ENCODE results near the gene ASNSD1. TPM values are rescaled to one million over a fixed set of nuclear protein-coding genes. Genes with fewer than 3 reads are reported as not detected.
"Not testable (repeated sequence)": the region's sequence is repeated elsewhere in the genome, so short reads cannot be mapped to it uniquely, and the experiment has no call there.

Gene ASNSD1
- total and polyA plus RNA-seq, 2 donors (not counting 1 experiment from before 2014, with no cell fraction given) = 13.0 to 29.8 TPM

DNA sequence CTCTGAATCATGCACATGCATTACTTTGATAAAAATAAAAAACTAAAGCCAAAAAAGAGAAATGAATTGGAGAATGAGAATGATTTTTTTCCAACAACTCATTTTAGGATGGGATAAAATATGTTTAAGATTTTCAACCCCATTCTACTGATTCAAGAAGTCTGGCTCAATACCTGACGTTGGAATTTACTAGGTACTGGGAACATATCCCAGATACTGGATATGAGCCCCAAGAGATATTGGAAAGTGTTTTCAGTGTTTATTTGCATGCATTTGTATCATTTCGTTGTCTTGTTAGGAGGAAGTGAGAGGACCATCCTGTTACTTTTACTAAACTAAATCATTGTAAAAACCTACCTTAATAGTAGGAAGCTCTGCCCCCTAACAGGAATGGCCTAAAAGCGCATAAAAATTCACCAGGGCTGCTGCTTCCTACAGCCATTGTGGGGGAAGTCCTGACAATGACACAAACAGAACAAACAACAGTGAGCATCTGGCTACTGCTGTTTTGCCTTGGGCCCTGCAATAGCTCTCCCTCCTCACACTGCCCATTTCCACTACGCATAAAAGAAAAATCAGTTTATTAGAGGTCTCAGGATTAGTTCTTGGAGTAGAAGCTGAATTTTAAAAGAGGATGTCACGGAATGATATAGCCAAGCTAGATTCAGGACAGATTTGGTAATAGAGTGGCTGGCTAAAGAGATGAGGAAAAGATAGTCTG, 48.4 kb downstream of the ASNSD1 start:
- no peaks in the 10 kb centered on the region for H3K79me2 ChIP-seq (ENCODE audit: control insufficient read depth, insufficient read depth, low read length)
- no peaks in the 10 kb centered on the region for H3K9me3 Mint-ChIP-seq (ENCODE audit: insufficient read depth)
- no peak overlapping the region for H2AFZ ChIP-seq (ENCODE audit: insufficient read depth, low read depth, low read length, poor library complexity, severe bottlenecking)
- no peak overlapping the region for H3K27ac ChIP-seq (ENCODE audit: low read length in 2 of 2)
- no peak for DNase-seq
- H3K4me1 ChIP-seq (ENCODE audit: control insufficient read depth in 2 of 2, insufficient read depth in 2 of 2, low read length in 2 of 2) = no peaks in the 10 kb centered on the region
- H3K27me3 Mint-ChIP-seq = no peaks in the 10 kb centered on the region
- H3K27ac Mint-ChIP-seq = no peak overlapping the region
- ATAC-seq (ENCODE audit: low read depth) = no peak
- intact Hi-C loops (cut with micrococcal nuclease) = no loop called here
- 100% methylated on average over 1 of the region's 5 CpGs for WGBS (ENCODE audit: insufficient coverage)
- TF ChIP-seq, protein P1, sequence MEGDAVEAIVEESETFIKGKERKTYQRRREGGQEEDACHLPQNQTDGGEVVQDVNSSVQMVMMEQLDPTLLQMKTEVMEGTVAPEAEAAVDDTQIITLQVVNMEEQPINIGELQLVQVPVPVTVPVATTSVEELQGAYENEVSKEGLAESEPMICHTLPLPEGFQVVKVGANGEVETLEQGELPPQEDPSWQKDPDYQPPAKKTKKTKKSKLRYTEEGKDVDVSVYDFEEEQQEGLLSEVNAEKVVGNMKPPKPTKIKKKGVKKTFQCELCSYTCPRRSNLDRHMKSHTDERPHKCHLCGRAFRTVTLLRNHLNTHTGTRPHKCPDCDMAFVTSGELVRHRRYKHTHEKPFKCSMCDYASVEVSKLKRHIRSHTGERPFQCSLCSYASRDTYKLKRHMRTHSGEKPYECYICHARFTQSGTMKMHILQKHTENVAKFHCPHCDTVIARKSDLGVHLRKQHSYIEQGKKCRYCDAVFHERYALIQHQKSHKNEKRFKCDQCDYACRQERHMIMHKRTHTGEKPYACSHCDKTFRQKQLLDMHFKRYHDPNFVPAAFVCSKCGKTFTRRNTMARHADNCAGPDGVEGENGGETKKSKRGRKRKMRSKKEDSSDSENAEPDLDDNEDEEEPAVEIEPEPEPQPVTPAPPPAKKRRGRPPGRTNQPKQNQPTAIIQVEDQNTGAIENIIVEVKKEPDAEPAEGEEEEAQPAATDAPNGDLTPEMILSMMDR (IDR thresholded peaks at IDR 0.05) = no peak
- no peak for TF ChIP-seq EZH2 (IDR thresholded peaks at IDR 0.05; ENCODE audit: borderline replicate concordance, insufficient read depth, low read depth, low read length, poor library complexity, severe bottlenecking)
- POLR2A ChIA-PET = no interaction called here
- no peak overlapping the region for H3K9ac ChIP-seq (ENCODE audit: low read length)
- H4K20me1 ChIP-seq (ENCODE audit: control insufficient read depth, insufficient read depth, low read length, poor library complexity, severe bottlenecking) = no peaks in the 10 kb centered on the region
- H3K4me1 Mint-ChIP-seq = no peaks in the 10 kb centered on the region
- H3K4me3 ChIP-seq (ENCODE audit: control extremely low read depth in 1 of 5, extremely low read depth in 1 of 5, insufficient read depth in 1 of 5, low read depth in 2 of 5, low read length in 4 of 5) = no peak overlapping the region
- H3K9me3 ChIP-seq (ENCODE audit: control extremely low read depth in 1 of 3, control insufficient read depth in 2 of 3, insufficient read depth in 1 of 3, low read length in 2 of 3) = no peaks in the 10 kb centered on the region
- CTCF ChIA-PET = interaction anchor here (1.2 to 1.7 kb wide), 2 partner anchors 11 to 50 kb away, joined by 3 to 4 read pairs; no protein-coding TSS in a partner anchor
- H3K4me2 ChIP-seq (replicated peaks; ENCODE audit: low read depth, low read length, poor library complexity, severe bottlenecking) = no peak overlapping the region
- H3K4me3 Mint-ChIP-seq = no peak overlapping the region
- peaks cover 0 to 4% of the 10 kb centered on the region in 2 experiments for H3K36me3 ChIP-seq (replicated peaks in 1 of 2; ENCODE audit: control extremely low read depth in 1 of 2, control insufficient read depth in 1 of 2, extremely low read depth in 1 of 2, insufficient read depth in 2 of 2, low read length in 1 of 2)
- H3K27me3 ChIP-seq (replicated peaks in 1 of 4; ENCODE audit: control extremely low read depth in 1 of 4, control insufficient read depth in 3 of 4, insufficient read depth in 4 of 4, low read length in 3 of 4) = no peaks in the 10 kb centered on the region

DNA sequence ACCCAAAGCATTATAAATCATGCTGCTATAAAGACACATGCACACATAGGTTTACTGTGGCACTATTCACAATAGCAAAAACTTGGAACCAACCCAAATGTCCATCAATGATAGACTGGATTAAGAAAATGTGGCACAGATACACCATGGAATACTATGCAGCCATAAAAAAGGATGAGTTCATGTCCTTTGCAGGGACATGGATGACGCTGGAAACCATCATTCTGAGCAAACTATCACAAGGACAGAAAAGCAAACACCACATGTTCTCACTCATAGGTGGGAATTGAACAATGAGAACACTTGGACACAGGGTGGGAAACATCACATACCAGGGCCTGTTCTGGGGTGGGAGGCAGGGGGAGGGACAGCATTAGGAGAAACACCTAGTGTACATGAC, 56.3 kb downstream of the ASNSD1 start:
- CTCF ChIA-PET; H3K27ac ChIP-seq (ENCODE audit: low read length in 2 of 2); H3K79me2 ChIP-seq (ENCODE audit: control insufficient read depth, insufficient read depth, low read length); H3K4me3 Mint-ChIP-seq; DNase-seq; POLR2A ChIA-PET; H3K4me1 Mint-ChIP-seq; intact Hi-C loops (cut with micrococcal nuclease); H2AFZ ChIP-seq (ENCODE audit: insufficient read depth, low read depth, low read length, poor library complexity, severe bottlenecking); H3K9me3 ChIP-seq (ENCODE audit: control extremely low read depth in 1 of 3, control insufficient read depth in 2 of 3, insufficient read depth in 1 of 3, low read length in 2 of 3); H3K27me3 ChIP-seq (replicated peaks in 1 of 4; ENCODE audit: control extremely low read depth in 1 of 4, control insufficient read depth in 3 of 4, insufficient read depth in 4 of 4, low read length in 3 of 4); H3K9ac ChIP-seq (ENCODE audit: low read length); H3K27ac Mint-ChIP-seq; H3K4me1 ChIP-seq (ENCODE audit: control insufficient read depth in 2 of 2, insufficient read depth in 2 of 2, low read length in 2 of 2); H4K20me1 ChIP-seq (ENCODE audit: control insufficient read depth, insufficient read depth, low read length, poor library complexity, severe bottlenecking); H3K27me3 Mint-ChIP-seq; H3K4me3 ChIP-seq (ENCODE audit: control extremely low read depth in 1 of 5, extremely low read depth in 1 of 5, insufficient read depth in 1 of 5, low read depth in 2 of 5, low read length in 4 of 5); H3K36me3 ChIP-seq (replicated peaks in 1 of 2; ENCODE audit: control extremely low read depth in 1 of 2, control insufficient read depth in 1 of 2, extremely low read depth in 1 of 2, insufficient read depth in 2 of 2, low read length in 1 of 2); ATAC-seq (ENCODE audit: low read depth); H3K4me2 ChIP-seq (replicated peaks; ENCODE audit: low read depth, low read length, poor library complexity, severe bottlenecking); H3K9me3 Mint-ChIP-seq (ENCODE audit: insufficient read depth): not testable (repeated sequence)
- no CpG with 5 or more reads among the region's 1 CpG for WGBS (ENCODE audit: insufficient coverage)

All from B cell (primary cell).